Stimulated activated naive B cell treated with anti-CD40 and anti-IgM and Interleukin-4, amounts not matched to agents 10 μg/mL and 1 μg/mL and 100 μg/mL, for 72 hours (primary cell): ENCODE measurements around the gene GGA3.
"Not testable (repeated sequence)": the region's sequence is repeated elsewhere in the genome, so short reads cannot be mapped to it uniquely, and the experiment has no call there.

ENCODE experiments used
- ATAC-seq, 2 donors: fragments of 150-1000 bp; cut with Tn5 transposase; replicated peaks; 2 replicates each; pipeline ENCODE4 v1.10.0; 2021; ENCODE audit warnings: moderate library complexity in 1 of 2
- DNase-seq: peaks from one replicate; pipeline ENCODE4 v3.0.0; 2021
- H3K27ac Mint-ChIP-seq: one replicate; pipeline ENCODE4 v1.8.0; 2022; ENCODE audit warnings: mild to moderate bottlenecking, mixed read lengths
- H3K27me3 Mint-ChIP-seq, 2 donors: one replicate each; pipeline ENCODE4 v1.8.0; 2022; ENCODE audit warnings: mixed read lengths in 2 of 2
- H3K36me3 Mint-ChIP-seq, 2 donors: one replicate each; pipeline ENCODE4 v1.8.0; 2022; ENCODE audit warnings: mixed read lengths in 2 of 2, mild to moderate bottlenecking in 1 of 2
- H3K4me1 Mint-ChIP-seq, 2 donors: one replicate each; pipeline ENCODE4 v1.8.0; 2022; ENCODE audit warnings: mixed read lengths in 2 of 2, mild to moderate bottlenecking in 1 of 2
- H3K4me3 Mint-ChIP-seq, 2 donors: one replicate each; pipeline ENCODE4 v1.8.0; 2022; ENCODE audit warnings: mild to moderate bottlenecking in 2 of 2, mixed read lengths in 2 of 2, moderate library complexity in 1 of 2
- H3K9me3 Mint-ChIP-seq, 2 donors: one replicate each; pipeline ENCODE4 v1.8.0; 2022; ENCODE audit warnings: mixed read lengths in 2 of 2, mild to moderate bottlenecking in 1 of 2

Gene GGA3

GRCh38 chr17:75261336-75262111 lies at the start of gene GGA3, which contains the start of gene MRPS7:
Gene GGA3 (minus strand): TSS chr17:75261606. CDS start chr17:75261587, 19 bp downstream.
Gene MRPS7 (plus strand): TSS chr17:75261879. CDS start chr17:75261901, 22 bp downstream.
- Mint-ChIP-seq H3K27ac (peak within 1 kb of the TSS; percentile 100), H3K4me3 (peak within 1 kb of the TSS; percentile 89 to 99), H3K4me1 (peaks cover 26 to 69% of the 10 kb centered on the region in 2 donors), H3K27me3 (no peaks in the 10 kb centered on the region), H3K9me3 (no peaks in the 10 kb centered on the region), H3K36me3 (peaks cover 27 to 38% of the 10 kb centered on the region in 2 donors)
- peak; percentile 93 for DNase-seq
- ATAC-seq = peak; percentile 91 to 97

- ATAC-seq = no peak
- DNase-seq = no peak
- H3K27me3 Mint-ChIP-seq = no peaks in the 10 kb centered on the region
- H3K4me1 Mint-ChIP-seq = peaks cover 28 to 55% of the 10 kb centered on the region in 2 donors
- H3K36me3 Mint-ChIP-seq = peaks cover 12 to 44% of the 10 kb centered on the region in 2 donors
- peak overlapping the region; percentile 84 for H3K27ac Mint-ChIP-seq
- H3K9me3 Mint-ChIP-seq = peaks cover 0 to 4% of the 10 kb centered on the region in 2 donors
- H3K4me3 Mint-ChIP-seq = peak overlapping the region in 1 of 2 donors; percentile 27
Measured at GRCh38 chr17:75308732-75309629, 47.6 kb upstream of the GGA3 start.

GRCh38 chr17:75307957-75308731 lies 46.7 kb upstream of the GGA3 start:
- DNase-seq (no peak), ATAC-seq (no peak)
- Mint-ChIP-seq H3K4me3 (no peak overlapping the region), H3K27me3 (no peaks in the 10 kb centered on the region), H3K4me1 (peaks cover 23 to 55% of the 10 kb centered on the region in 2 donors), H3K9me3 (peaks cover 0 to under 1% of the 10 kb centered on the region in 2 donors), H3K36me3 (peaks cover 13 to 43% of the 10 kb centered on the region in 2 donors), H3K27ac (peak overlapping the region; percentile 78)

- Mint-ChIP-seq H3K36me3 (peaks cover 42 to 45% of the 10 kb centered on the region in 2 donors), H3K27ac (no peak overlapping the region), H3K4me3 (no peak overlapping the region), H3K9me3 (peaks cover 2 to 3% of the 10 kb centered on the region in 2 donors), H3K4me1 (peaks cover 14 to 50% of the 10 kb centered on the region in 2 donors), H3K27me3 (no peaks in the 10 kb centered on the region)
- ATAC-seq = no peak
- no peak for DNase-seq
Measured at GRCh38 chr17:75301502-75302206, 40.2 kb upstream of the GGA3 start.

GRCh38 chr17:75301049-75301448 lies 39.6 kb upstream of the GGA3 start:
- ATAC-seq (no peak), DNase-seq (no peak)
- H3K27me3 Mint-ChIP-seq = no peaks in the 10 kb centered on the region
- H3K9me3 Mint-ChIP-seq = peaks cover 2 to 3% of the 10 kb centered on the region in 2 donors
- peak overlapping the region in 1 of 2 donors; percentile 14 for H3K4me3 Mint-ChIP-seq
- peaks cover 40% of the 10 kb centered on the region in 2 donors for H3K36me3 Mint-ChIP-seq
- H3K4me1 Mint-ChIP-seq = peaks cover 16 to 52% of the 10 kb centered on the region in 2 donors
- H3K27ac Mint-ChIP-seq = peak overlapping the region; percentile 62

- ATAC-seq = no peak
- Mint-ChIP-seq H3K36me3 (peaks cover 38% of the 10 kb centered on the region in 2 donors), H3K27ac (no peak overlapping the region), H3K9me3 (peaks cover 2 to 4% of the 10 kb centered on the region in 2 donors), H3K27me3 (no peaks in the 10 kb centered on the region), H3K4me1 (peaks cover 18 to 57% of the 10 kb centered on the region in 2 donors), H3K4me3 (no peak overlapping the region)
- DNase-seq = no peak
Measured at GRCh38 chr17:75300280-75300679, 38.9 kb upstream of the GGA3 start.

GRCh38 chr17:75295201-75296158 lies 34.1 kb upstream of the GGA3 start:
- Mint-ChIP-seq H3K36me3 (peaks cover 9 to 12% of the 10 kb centered on the region in 2 donors), H3K27me3 (no peaks in the 10 kb centered on the region), H3K27ac (peak overlapping the region; percentile 98), H3K4me3 (peak overlapping the region; percentile 69 to 77), H3K4me1 (peaks cover 19 to 66% of the 10 kb centered on the region in 2 donors), H3K9me3 (peaks cover 0 to 3% of the 10 kb centered on the region in 2 donors)
- ATAC-seq = peak; percentile 80 to 83
- peak; percentile 82 for DNase-seq

GRCh38 chr17:75292810-75293448 lies 31.5 kb upstream of the GGA3 start:
- not testable (repeated sequence) for DNase-seq, H3K9me3 Mint-ChIP-seq, H3K27me3 Mint-ChIP-seq, ATAC-seq
- Mint-ChIP-seq H3K36me3 (peaks cover 9 to 21% of the 10 kb centered on the region in 2 donors), H3K4me3 (peak overlapping the region in 1 of 2 donors; percentile 6), H3K27ac (peak overlapping the region; percentile 90), H3K4me1 (peaks cover 23 to 76% of the 10 kb centered on the region in 2 donors)

- Mint-ChIP-seq H3K27me3 (no peaks in the 10 kb centered on the region), H3K27ac (peak overlapping the region; percentile 100), H3K9me3 (no peaks in the 10 kb centered on the region), H3K4me1 (peaks cover 19 to 77% of the 10 kb centered on the region in 2 donors), H3K4me3 (peak overlapping the region; percentile 97), H3K36me3 (peaks cover 26 to 28% of the 10 kb centered on the region in 2 donors)
- DNase-seq (peak; percentile 71), ATAC-seq (peak; percentile 43 to 53)
Measured at GRCh38 chr17:75289832-75290337, 28.5 kb upstream of the GGA3 start.

GRCh38 chr17:75289115-75289831 lies 27.9 kb upstream of the GGA3 start, which contains the start of gene SLC25A19:
Gene SLC25A19 (minus strand): TSS chr17:75289433. CDS start chr17:75286764, 2,669 bp downstream.
- Mint-ChIP-seq H3K9me3 (no peaks in the 10 kb centered on the region), H3K4me1 (peaks cover 17 to 70% of the 10 kb centered on the region in 2 donors), H3K36me3 (peaks cover 27 to 28% of the 10 kb centered on the region in 2 donors), H3K27me3 (no peaks in the 10 kb centered on the region), H3K27ac (peak within 1 kb of the TSS; percentile 100), H3K4me3 (peak within 1 kb of the TSS; percentile 97)
- DNase-seq (peak; percentile 98), ATAC-seq (peak; percentile 91 to 93)

- DNase-seq (peak; percentile 56), ATAC-seq (peak; percentile 22 to 30)
- Mint-ChIP-seq H3K4me3 (peak overlapping the region; percentile 97), H3K36me3 (peaks cover 29 to 31% of the 10 kb centered on the region in 2 donors), H3K27me3 (no peaks in the 10 kb centered on the region), H3K4me1 (peaks cover 16 to 68% of the 10 kb centered on the region in 2 donors), H3K9me3 (no peaks in the 10 kb centered on the region), H3K27ac (peak overlapping the region; percentile 100)
Measured at GRCh38 chr17:75288770-75289114, 27.3 kb upstream of the GGA3 start.
